ENCODE data around the gene LEKR1.

Gene LEKR1

GRCh38 chr3:157086060-157086750, 260.1 kb downstream of the LEKR1 start:
- DNase-seq = no peak

DNA sequence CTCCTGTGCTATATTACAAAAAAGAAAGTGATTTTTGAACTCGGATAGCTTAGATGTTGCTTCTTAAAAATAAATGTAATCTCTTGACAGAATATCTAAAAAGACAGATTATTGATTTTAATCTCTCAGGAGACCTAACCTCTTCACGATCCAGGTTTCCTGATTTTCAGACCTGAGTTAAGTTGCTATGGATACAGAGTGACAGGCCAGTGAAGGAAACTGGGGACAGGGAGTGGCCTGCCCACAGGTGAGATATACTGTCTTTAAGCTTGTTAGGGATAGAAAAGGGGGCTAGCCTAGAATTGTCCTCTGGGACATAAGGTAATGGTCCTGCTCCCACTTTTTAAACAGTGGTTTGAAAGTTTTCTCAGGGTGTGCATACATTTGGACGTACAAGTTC, 260.6 kb downstream of the LEKR1 start:
- no peak for DNase-seq

DNA sequence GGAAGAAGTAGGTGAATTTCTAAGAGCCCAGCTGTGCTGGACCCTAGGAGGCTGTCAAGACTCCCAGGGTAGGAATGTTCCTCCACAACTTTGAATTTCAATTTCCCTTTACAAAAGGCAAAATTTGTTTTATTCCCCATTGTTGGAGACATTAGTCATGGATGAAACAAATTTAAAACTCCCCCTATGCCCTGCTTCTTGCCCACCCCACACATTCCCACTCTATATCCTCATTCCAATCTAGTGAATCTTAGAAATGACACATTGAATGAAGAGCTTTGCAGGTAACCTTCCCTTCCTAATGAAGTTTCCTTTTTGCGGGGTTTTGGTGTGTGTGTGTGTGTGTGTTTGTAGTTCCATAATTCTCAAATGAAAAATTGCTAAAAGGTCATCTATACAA, 261.2 kb downstream of the LEKR1 start:
- no peak for DNase-seq

DNA sequence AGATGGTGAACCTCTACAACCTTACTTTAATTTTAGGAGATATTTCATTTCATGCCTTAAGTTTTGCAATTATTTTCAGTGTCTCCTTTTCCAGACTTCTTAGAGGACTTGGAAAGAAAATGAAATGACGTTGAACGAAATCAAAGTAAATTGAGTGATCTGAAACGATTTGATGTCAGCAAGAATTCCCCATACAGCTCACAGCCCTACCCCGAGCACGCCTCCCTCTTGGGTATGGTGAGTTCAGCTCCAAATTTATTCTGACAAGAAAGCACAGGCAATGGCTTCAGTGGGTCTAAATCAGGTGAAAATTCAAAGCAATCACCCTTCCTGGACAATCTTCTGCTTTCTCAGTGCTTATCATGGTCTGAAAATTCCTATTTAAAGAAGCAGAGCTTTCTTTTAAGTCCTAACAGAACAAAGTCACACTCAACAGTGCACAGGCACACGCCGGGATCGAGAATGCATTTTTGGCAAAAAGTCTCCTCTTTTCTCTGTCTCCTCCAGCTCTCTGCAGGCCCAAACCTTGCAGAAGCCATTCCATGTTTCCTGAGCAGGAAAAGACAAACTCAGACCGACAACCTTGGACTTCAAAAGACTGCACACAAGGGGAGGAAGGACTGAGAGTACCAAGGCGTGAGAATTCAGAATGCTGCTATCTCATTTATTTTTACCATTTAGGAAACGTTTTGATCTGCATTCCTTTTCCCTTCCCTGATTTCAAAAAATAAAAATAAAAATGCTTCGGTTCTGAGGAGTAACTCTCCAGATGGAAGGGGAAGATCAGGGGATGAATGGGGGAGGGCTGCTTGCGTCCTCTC, 261.8 kb downstream of the LEKR1 start:
- no peak for DNase-seq

GRCh38 chr3:157088601-157089454, 262.7 kb downstream of the LEKR1 start:
- DNase-seq = peak; percentile 84

DNA sequence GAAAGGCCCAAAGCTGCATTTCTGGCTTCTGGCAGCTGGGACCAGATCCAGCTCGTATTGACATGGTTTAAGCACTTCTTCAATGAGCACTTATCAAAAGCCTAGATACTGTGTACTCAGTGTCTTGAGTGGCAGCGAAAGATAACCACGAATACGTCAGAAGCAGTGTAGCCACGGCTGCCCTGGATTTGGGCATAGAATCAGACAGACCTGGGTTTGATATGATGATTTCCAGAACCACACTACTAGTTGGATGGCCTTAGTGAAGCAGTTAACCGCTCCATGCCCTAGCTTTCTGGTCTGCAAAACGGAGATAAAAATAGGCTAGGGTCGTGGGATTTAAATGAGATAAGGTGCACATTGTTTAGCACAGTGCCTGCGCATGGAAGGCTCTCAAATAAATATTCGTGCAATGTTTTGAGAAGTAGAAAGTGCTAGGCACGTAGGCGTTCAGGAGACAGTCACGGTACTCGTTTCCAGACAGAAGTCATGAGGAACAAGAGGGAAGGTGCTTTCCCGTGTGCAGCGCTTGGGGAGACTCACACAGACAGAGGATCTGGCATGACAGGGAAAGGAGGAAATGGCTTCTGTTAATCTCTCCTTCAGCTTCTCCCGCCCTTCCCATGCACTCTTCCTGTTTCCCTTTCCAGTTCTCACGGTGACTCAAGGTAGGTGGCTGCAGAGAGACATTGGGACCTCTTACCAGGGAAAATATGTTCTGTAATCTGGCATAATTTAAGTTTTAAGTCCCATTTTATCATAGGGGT, 263.5 kb downstream of the LEKR1 start:
- DNase-seq = peak; percentile 17

GRCh38 chr3:157091083-157091833, 265.1 kb downstream of the LEKR1 start:
- no peak for DNase-seq

DNA sequence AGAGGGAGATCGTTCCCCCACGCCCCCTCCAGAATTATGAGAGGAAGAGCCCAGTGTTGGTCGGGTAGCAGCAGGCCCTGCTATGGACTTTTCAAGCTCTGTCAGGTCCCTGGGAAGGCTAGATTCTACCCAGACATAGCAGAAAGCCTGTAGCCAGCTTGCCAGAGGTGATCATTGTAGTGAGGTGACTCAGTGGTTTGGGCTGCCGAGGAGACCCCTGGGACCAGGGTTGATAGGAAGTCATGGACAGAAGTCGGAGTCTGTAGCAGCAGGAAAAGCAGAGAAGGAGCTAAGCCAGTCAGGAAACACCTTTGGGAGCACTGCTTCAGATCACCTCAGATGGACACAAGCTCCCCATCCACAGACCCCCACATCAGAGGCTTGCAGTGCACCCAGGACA, 266.1 kb downstream of the LEKR1 start:
- DNase-seq = no peak

GRCh38 chr3:157093096-157093495, 266.9 kb downstream of the LEKR1 start:
- DNase-seq = no peak

DNA sequence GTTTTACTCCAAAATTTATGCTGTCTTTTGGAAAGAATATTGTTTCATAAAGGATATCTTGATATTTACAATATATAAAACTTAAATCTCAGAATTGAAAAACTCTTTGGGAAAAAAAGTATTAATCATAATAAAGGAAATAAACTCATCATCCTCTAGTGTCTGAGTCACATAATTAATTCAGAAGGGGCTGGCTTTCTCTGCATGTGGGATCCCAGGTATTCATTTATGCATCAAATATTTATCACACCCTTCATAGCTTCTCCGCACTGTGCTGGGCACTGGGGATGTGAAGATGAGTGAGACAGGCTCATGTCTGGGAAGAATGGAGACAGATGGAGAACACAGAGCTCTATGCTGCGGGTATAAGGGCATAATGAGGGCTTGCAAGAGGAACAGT, 268.1 kb downstream of the LEKR1 start:
- no peak for DNase-seq

- no peak for DNase-seq
These were observed 268.8 kb downstream of the LEKR1 start for GRCh38 chr3:157094751-157095480.
